GM10266 (cell line): ENCODE results near the gene B4GALT6.

Experiments used
- DNase-seq: peaks from one replicate; pipeline ENCODE4 v3.0.0; 2012; ENCODE audit errors: extremely low spot score
- TF ChIP-seq, protein P1 (sequence below): IDR thresholded peaks from 2 replicates; pipeline ENCODE4 v1.5.1; 2012; ENCODE audit warnings: mild to moderate bottlenecking, low read depth; ENCODE audit not compliant: control insufficient read depth, insufficient read depth; ENCODE audit errors: missing control alignments

Gene B4GALT6

DNA sequence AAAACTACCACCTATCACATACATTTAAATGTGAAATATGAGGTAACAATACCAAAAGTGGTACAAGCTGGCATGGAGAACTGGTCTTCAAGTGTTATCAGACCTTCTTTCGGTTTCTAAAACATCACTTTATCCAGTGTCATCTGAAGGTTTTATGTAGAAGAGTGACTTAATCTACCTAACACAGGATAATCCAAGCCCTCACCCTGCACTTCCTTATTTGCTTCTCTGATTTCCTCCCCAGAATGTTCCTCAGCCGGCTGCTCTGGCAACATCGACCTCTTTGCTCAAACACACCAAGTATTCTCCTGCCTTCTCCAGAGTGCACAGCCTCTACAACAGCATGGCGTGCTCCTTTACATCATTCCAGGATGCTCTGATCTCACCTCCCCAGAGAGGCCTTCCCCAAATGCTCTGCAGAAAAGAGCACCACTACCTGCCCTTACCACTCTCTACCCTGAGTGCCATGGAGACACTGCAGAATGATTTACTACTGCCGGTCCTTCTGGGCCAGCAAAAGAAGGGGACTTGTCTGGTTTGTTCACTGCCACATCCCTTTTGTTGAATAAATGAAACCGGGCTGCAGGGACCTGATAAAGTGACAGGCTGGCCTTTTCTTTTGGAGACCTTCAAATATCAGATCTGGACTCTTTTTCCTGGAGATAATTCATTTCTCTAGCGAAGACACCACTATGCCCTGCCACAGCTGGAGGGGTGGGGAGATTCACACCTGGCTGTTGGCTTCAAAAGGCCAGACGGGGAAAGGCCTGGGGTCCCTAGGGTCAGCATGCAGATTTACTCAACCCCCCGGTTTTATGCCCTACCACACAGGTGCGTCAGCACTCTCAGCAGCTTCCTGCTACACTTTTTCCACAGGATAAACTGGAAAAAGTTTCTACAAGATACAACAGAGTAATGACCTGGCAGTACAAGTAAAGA, 50.7 kb downstream of the B4GALT6 start:
- TF ChIP-seq, protein P1, sequence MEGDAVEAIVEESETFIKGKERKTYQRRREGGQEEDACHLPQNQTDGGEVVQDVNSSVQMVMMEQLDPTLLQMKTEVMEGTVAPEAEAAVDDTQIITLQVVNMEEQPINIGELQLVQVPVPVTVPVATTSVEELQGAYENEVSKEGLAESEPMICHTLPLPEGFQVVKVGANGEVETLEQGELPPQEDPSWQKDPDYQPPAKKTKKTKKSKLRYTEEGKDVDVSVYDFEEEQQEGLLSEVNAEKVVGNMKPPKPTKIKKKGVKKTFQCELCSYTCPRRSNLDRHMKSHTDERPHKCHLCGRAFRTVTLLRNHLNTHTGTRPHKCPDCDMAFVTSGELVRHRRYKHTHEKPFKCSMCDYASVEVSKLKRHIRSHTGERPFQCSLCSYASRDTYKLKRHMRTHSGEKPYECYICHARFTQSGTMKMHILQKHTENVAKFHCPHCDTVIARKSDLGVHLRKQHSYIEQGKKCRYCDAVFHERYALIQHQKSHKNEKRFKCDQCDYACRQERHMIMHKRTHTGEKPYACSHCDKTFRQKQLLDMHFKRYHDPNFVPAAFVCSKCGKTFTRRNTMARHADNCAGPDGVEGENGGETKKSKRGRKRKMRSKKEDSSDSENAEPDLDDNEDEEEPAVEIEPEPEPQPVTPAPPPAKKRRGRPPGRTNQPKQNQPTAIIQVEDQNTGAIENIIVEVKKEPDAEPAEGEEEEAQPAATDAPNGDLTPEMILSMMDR, result no peak
- DNase-seq, result no peak

DNA sequence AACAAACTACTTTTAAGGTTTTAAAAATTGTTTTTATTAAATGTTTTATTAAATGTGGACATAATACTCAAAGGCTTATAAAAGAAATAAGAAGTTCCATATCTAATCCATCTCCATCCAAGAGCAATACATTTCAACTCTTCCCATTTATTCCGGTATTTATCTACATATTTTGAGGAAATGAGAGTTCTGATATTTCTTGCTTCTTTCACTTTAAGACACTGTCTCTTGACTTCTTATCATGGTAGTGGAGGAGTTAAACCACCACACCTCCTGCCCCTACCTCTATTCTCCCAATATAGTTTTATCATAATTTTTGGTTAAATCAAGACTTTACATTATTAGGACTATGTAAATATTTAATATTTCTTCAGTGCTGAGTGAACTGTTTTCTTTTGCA, 52.0 kb downstream of the B4GALT6 start:
- DNase-seq, result no peak
- TF ChIP-seq, protein P1, result no peak

DNA sequence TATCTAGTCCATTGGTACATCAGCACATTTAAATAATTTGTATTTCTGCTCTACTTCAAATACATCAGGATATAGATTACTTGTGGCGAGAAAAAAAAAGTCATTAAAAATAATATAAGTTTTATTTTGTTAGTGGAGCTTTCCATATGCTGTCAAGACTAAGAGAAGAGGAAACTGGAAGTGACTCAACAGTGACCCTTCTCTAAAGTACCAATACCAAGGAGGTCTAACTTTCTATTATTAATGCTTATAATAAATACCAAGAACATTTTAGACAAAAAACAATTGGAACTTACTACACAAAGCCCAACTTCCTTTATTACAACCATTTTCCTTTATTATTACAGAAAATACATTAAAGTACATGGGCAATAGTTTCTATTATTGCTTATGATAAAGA, 52.9 kb downstream of the B4GALT6 start:
- TF ChIP-seq, protein P1, result no peak
- no peak for DNase-seq

DNA sequence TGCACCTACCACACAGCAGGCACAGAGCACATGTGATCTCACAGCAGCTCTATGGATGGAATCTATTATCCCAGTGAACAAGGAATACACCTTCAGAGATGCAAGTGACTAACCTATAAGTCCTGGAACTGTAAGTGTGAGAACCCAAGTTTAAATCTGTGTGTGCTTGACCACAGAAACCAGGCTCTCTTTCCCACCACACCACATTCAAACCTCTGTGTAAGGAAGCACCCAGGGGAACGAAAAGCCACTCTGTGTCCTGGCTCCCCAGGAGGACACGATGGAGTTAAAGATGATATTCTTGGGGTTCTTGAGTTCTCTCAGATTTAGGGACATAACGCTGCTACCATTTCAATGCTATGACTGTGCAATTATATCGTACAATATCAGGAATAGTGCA, 53.8 kb downstream of the B4GALT6 start:
- DNase-seq, result no peak
- TF ChIP-seq, protein P1, result no peak

DNA sequence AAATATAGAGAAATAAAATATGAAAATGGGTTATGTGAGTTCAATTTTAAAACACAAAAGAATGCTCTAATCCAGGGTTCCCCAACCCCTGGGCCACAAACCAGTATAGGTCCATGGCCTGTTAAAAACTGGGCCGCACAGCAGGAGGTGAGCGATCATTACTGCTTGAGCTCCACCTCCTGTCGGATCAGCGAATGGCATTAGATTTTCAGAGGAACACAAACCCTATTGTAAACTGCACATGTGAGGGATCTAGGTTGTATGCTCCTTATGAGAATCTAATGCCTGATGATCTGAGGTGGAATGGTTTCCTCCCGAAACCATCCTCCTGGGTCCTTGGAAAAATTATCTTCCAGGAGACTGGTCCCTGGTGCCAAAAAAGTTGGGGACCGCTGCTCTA, 58.0 kb downstream of the B4GALT6 start:
- TF ChIP-seq, protein P1, result no peak
- no peak for DNase-seq

DNA sequence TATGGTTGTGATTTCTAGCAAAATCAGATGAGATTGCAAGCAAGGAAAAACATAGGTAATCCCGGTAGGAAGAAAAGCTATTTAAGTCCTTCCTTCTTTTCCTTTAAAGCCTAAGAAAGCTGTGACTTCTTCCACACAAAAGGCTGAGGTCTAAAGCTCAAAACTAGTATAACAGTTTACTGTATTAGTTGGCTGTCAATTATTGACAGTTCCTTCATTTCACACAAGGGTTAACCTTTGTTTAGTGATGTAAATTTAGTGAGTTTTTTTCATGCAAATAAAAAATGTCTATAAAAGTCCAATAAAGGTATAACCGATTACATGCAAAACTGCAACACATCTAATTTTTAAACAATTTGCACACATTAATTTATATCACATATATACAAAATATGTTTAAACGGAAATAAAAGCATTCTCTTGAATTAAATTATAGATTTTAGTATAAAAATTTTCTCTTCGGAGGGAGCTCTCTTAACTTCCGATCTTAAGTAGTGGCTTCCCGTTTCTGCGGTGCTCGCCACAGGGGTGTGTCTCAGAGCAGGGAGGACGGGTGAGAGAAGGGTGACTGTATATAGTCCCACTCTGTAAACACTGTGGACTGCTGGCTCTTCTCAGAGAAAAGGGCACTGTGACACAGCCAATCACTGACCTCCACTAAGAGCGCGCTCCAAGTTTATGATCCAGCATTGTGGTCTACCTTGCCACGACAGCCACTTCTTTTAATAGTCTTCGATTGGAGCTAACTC, 59.3 kb downstream of the B4GALT6 start:
- no peak for DNase-seq
- TF ChIP-seq, protein P1, result no peak

DNA sequence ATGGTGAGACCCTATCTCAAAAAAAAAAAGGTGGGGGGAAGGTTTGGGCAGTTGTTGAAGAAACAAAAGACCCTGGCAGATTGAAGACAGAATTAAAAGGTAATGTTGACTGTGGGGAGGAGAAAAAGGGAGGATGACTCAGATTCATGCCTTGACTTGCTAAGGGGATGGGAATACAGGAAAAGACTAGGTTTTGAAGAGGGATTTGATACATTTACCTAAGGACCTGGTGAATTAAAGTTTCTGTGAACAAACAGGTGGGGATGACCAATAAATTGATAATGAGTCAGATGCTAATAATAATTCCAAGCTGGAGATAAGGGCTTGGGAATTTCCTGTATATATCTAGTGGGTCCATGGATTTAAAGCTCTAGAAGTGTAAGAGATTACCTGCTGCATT, 65.1 kb downstream of the B4GALT6 start:
- TF ChIP-seq, protein P1, result no peak
- no peak for DNase-seq
